Measurements from ENCODE around the gene SEZ6L.

DNA sequence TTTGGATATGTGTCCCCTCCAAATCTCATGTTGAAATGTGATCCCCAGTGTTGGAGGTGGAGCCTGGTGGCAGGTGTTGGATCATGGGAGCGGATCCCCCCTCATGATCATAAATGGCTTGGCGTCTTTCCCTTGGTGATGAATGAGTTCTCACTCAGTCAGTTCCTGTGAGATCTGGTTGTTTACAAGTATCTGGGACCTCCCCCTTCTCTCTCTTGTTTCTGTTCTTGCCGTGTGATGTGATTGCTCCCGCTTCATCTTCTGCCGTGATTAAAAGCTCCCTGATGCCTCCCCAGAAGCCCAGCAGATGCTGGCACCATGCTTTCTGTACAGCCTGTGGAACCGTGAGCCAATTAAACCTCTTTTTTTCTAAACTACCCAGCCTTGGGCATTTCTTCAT lies 102.2 kb downstream of the SEZ6L start:
- TF ChIP-seq CTCF (IDR thresholded peaks at IDR 0.05; ENCODE audit: low read depth, low read length, poor library complexity, severe bottlenecking), result no peak
- TF ChIP-seq EZH2phosphoT487 (IDR thresholded peaks at IDR 0.05; ENCODE audit: borderline replicate concordance, low read length), result no peak
